Measurements from ENCODE around the gene ESR1.

Gene ESR1

GRCh38 chr6:152143359-152143758 lies 335.9 kb downstream of the ESR1 start:
- H3K4me1 ChIP-seq: no peaks in the 10 kb centered on the region
- H3K9me3 ChIP-seq: no peaks in the 10 kb centered on the region
- DNase-seq (ENCODE audit: low spot score in 2 of 2): no peak
- H3K27me3 ChIP-seq (ENCODE audit: low read depth): no peaks in the 10 kb centered on the region
- no peaks in the 10 kb centered on the region for H3K36me3 ChIP-seq (replicated peaks)
- in situ Hi-C loops (cut with MboI; ENCODE audit: low sequenced_read_pairs): no loop called here
- H3K4me3 ChIP-seq: no peak overlapping the region

- Histone ChIP-seq H3K9me3 (no peaks in the 10 kb centered on the region), H3K4me1 (no peaks in the 10 kb centered on the region), H3K36me3 (replicated peaks) (no peaks in the 10 kb centered on the region), H3K4me3 (no peak overlapping the region), H3K27me3 (ENCODE audit: low read depth) (no peaks in the 10 kb centered on the region)
- in situ Hi-C loops (cut with MboI; ENCODE audit: low sequenced_read_pairs): no loop called here
- no peak for DNase-seq (ENCODE audit: low spot score in 2 of 2)
Observed at GRCh38 chr6:152146385-152146784, 338.9 kb downstream of the ESR1 start.

GRCh38 chr6:152147269-152147668 lies 339.8 kb downstream of the ESR1 start:
- Histone ChIP-seq H3K4me1 (no peaks in the 10 kb centered on the region), H3K9me3 (no peaks in the 10 kb centered on the region), H3K4me3 (no peak overlapping the region), H3K27me3 (ENCODE audit: low read depth) (no peaks in the 10 kb centered on the region), H3K36me3 (replicated peaks) (no peaks in the 10 kb centered on the region)
- no peak for DNase-seq (ENCODE audit: low spot score in 2 of 2)
- in situ Hi-C loops (cut with MboI; ENCODE audit: low sequenced_read_pairs): no loop called here

- Histone ChIP-seq H3K4me3 (no peak overlapping the region), H3K9me3 (no peaks in the 10 kb centered on the region), H3K4me1 (no peaks in the 10 kb centered on the region), H3K36me3 (replicated peaks) (no peaks in the 10 kb centered on the region), H3K27me3 (ENCODE audit: low read depth) (no peaks in the 10 kb centered on the region)
- DNase-seq (ENCODE audit: low spot score in 2 of 2): no peak
- in situ Hi-C loops (cut with MboI; ENCODE audit: low sequenced_read_pairs): no loop called here
Observed at GRCh38 chr6:152148412-152148811, 340.9 kb downstream of the ESR1 start.

- in situ Hi-C loops (cut with MboI; ENCODE audit: low sequenced_read_pairs): no loop called here
- H3K4me3 ChIP-seq: no peak overlapping the region
- H3K4me1 ChIP-seq: no peaks in the 10 kb centered on the region
- H3K36me3 ChIP-seq (replicated peaks): no peaks in the 10 kb centered on the region
- no peaks in the 10 kb centered on the region for H3K27me3 ChIP-seq (ENCODE audit: low read depth)
- no peaks in the 10 kb centered on the region for H3K9me3 ChIP-seq
- no peak for DNase-seq (ENCODE audit: low spot score in 2 of 2)
Observed at GRCh38 chr6:152150196-152150595, 342.7 kb downstream of the ESR1 start.

GRCh38 chr6:152151920-152152319 lies 344.4 kb downstream of the ESR1 start:
- H3K9me3 ChIP-seq: no peaks in the 10 kb centered on the region
- H3K4me3 ChIP-seq: no peak overlapping the region
- no peak for DNase-seq (ENCODE audit: low spot score in 2 of 2)
- no peaks in the 10 kb centered on the region for H3K36me3 ChIP-seq (replicated peaks)
- H3K4me1 ChIP-seq: no peaks in the 10 kb centered on the region
- H3K27me3 ChIP-seq (ENCODE audit: low read depth): no peaks in the 10 kb centered on the region
- in situ Hi-C loops (cut with MboI; ENCODE audit: low sequenced_read_pairs): no loop called here

- Histone ChIP-seq H3K27me3 (ENCODE audit: low read depth) (no peaks in the 10 kb centered on the region), H3K36me3 (replicated peaks) (no peaks in the 10 kb centered on the region), H3K4me1 (no peaks in the 10 kb centered on the region), H3K4me3 (no peak overlapping the region), H3K9me3 (no peaks in the 10 kb centered on the region)
- in situ Hi-C loops (cut with MboI; ENCODE audit: low sequenced_read_pairs): no loop called here
- no peak for DNase-seq (ENCODE audit: low spot score in 2 of 2)
Observed at GRCh38 chr6:152154559-152155356, 347.3 kb downstream of the ESR1 start.

GRCh38 chr6:152155792-152156191 lies 348.3 kb downstream of the ESR1 start:
- no peak overlapping the region for H3K4me3 ChIP-seq
- H3K27me3 ChIP-seq (ENCODE audit: low read depth): no peaks in the 10 kb centered on the region
- no peak for DNase-seq (ENCODE audit: low spot score in 2 of 2)
- no peaks in the 10 kb centered on the region for H3K36me3 ChIP-seq (replicated peaks)
- no peaks in the 10 kb centered on the region for H3K9me3 ChIP-seq
- no peaks in the 10 kb centered on the region for H3K4me1 ChIP-seq
- in situ Hi-C loops (cut with MboI; ENCODE audit: low sequenced_read_pairs): no loop called here

- Histone ChIP-seq H3K36me3 (replicated peaks) (no peaks in the 10 kb centered on the region), H3K4me1 (no peaks in the 10 kb centered on the region), H3K27me3 (ENCODE audit: low read depth) (no peaks in the 10 kb centered on the region), H3K9me3 (no peaks in the 10 kb centered on the region), H3K4me3 (no peak overlapping the region)
- in situ Hi-C loops (cut with MboI; ENCODE audit: low sequenced_read_pairs): no loop called here
- DNase-seq (ENCODE audit: low spot score in 2 of 2): no peak
Observed at GRCh38 chr6:152160346-152160745, 352.9 kb downstream of the ESR1 start.

GRCh38 chr6:152161501-152161900 lies 354.0 kb downstream of the ESR1 start:
- Histone ChIP-seq H3K27me3 (ENCODE audit: low read depth) (no peaks in the 10 kb centered on the region), H3K4me3 (no peak overlapping the region), H3K9me3 (no peaks in the 10 kb centered on the region), H3K36me3 (replicated peaks) (no peaks in the 10 kb centered on the region), H3K4me1 (no peaks in the 10 kb centered on the region)
- no peak for DNase-seq (ENCODE audit: low spot score in 2 of 2)
- in situ Hi-C loops (cut with MboI; ENCODE audit: low sequenced_read_pairs): no loop called here

- no peak for DNase-seq (ENCODE audit: low spot score in 2 of 2)
- Histone ChIP-seq H3K27me3 (ENCODE audit: low read depth) (no peaks in the 10 kb centered on the region), H3K36me3 (replicated peaks) (no peaks in the 10 kb centered on the region), H3K4me3 (no peak overlapping the region), H3K9me3 (no peaks in the 10 kb centered on the region), H3K4me1 (no peaks in the 10 kb centered on the region)
- in situ Hi-C loops (cut with MboI; ENCODE audit: low sequenced_read_pairs): no loop called here
Observed at GRCh38 chr6:152164957-152165356, 357.5 kb downstream of the ESR1 start.

GRCh38 chr6:152166497-152166896 lies 359.0 kb downstream of the ESR1 start:
- H3K9me3 ChIP-seq: no peaks in the 10 kb centered on the region
- no peak overlapping the region for H3K4me3 ChIP-seq
- no peaks in the 10 kb centered on the region for H3K27me3 ChIP-seq (ENCODE audit: low read depth)
- in situ Hi-C loops (cut with MboI; ENCODE audit: low sequenced_read_pairs): no loop called here
- DNase-seq (ENCODE audit: low spot score in 2 of 2): no peak
- no peaks in the 10 kb centered on the region for H3K4me1 ChIP-seq
- no peaks in the 10 kb centered on the region for H3K36me3 ChIP-seq (replicated peaks)

- DNase-seq (ENCODE audit: low spot score in 2 of 2): no peak
- Histone ChIP-seq H3K27me3 (ENCODE audit: low read depth) (no peaks in the 10 kb centered on the region), H3K9me3 (no peaks in the 10 kb centered on the region), H3K4me3 (no peak overlapping the region), H3K36me3 (replicated peaks) (no peaks in the 10 kb centered on the region), H3K4me1 (no peaks in the 10 kb centered on the region)
- in situ Hi-C loops (cut with MboI; ENCODE audit: low sequenced_read_pairs): no loop called here
Observed at GRCh38 chr6:152166897-152167296, 359.4 kb downstream of the ESR1 start.

GRCh38 chr6:152167641-152168603 lies 360.4 kb downstream of the ESR1 start:
- DNase-seq (ENCODE audit: low spot score in 2 of 2): no peak
- H3K9me3 ChIP-seq: no peaks in the 10 kb centered on the region

More at GRCh38 chr6:152167641-152168603, 360.4 kb downstream of the ESR1 start:
- no peak overlapping the region for H3K4me3 ChIP-seq
- no peaks in the 10 kb centered on the region for H3K4me1 ChIP-seq
- in situ Hi-C loops (cut with MboI; ENCODE audit: low sequenced_read_pairs): no loop called here
- H3K36me3 ChIP-seq (replicated peaks): no peaks in the 10 kb centered on the region
- H3K27me3 ChIP-seq (ENCODE audit: low read depth): no peaks in the 10 kb centered on the region

All from HAP-1 (cell line).